Left ventricle myocardium inferior (tissue), 1 donor: Measurements from ENCODE around the gene HEG1. TPM values are rescaled to one million over a fixed set of nuclear protein-coding genes. Genes with fewer than 3 reads are reported as not detected.

Experiments used
- DNase-seq: peaks from one replicate; pipeline ENCODE4 v3.0.0-alpha.2; 2020
- H3K27ac ChIP-seq: fragments of 200-600 bp; replicated peaks from 2 replicates; pipeline ENCODE4 v1.8.0; 2021
- H3K27me3 ChIP-seq: fragments of 200-600 bp; 2 replicates; pipeline ENCODE4 v1.8.0; 2021; ENCODE audit warnings: low read depth
- H3K36me3 ChIP-seq: fragments of 200-600 bp; 2 replicates; pipeline ENCODE4 v1.8.0; 2021
- H3K4me1 ChIP-seq: fragments of 200-600 bp; 2 replicates; pipeline ENCODE4 v1.8.0; 2021
- H3K4me3 ChIP-seq: fragments of 200-600 bp; 2 replicates; pipeline ENCODE4 v1.8.0; 2021; ENCODE audit warnings: mild to moderate bottlenecking, moderate library complexity
- H3K9me3 ChIP-seq: fragments of 200-600 bp; replicated peaks from 2 replicates; pipeline ENCODE4 v1.8.0; 2021
- intact Hi-C: fragments of 100-400 bp; cut with micrococcal nuclease; formaldehyde crosslinking; loops from one replicate; pipeline ENCODE4 v1.11.0; 2022
- total RNA-seq: library from RNA; stranded (reverse); fragmentation: NEBNext Ultra II Directional; extraction: Animal tissue kit (Norgen Biotek cat#: 25700); gene quantifications from one replicate; pipeline ENCODE4 v1.2.1, GENCODE V29; 2021
- TF ChIP-seq, protein P1 (sequence below): fragments of 200-600 bp; IDR thresholded peaks from 2 replicates; pipeline ENCODE4 v1.8.0; 2021; ENCODE audit warnings: antibody characterized with exemption, mild to moderate bottlenecking, borderline replicate concordance
- donor health status: DM: no; HTN: yes; CAD: no; lungs with severe emphysema.

The HEG1 gene
- total RNA-seq, 1 donor from 2014 or later, result 105 TPM

GRCh38 chr3:124999897-125000435, 55.8 kb downstream of the HEG1 start:
- Histone ChIP-seq H3K27me3 (no peaks in the 10 kb centered on the region), H3K4me3 (no peak overlapping the region), H3K9me3 (no peaks in the 10 kb centered on the region), H3K27ac (peak overlapping the region; percentile 69), H3K36me3 (peaks cover 89% of the 10 kb centered on the region), H3K4me1 (peaks cover 100% of the 10 kb centered on the region)
- DNase-seq, result no peak
- TF ChIP-seq, protein P1, sequence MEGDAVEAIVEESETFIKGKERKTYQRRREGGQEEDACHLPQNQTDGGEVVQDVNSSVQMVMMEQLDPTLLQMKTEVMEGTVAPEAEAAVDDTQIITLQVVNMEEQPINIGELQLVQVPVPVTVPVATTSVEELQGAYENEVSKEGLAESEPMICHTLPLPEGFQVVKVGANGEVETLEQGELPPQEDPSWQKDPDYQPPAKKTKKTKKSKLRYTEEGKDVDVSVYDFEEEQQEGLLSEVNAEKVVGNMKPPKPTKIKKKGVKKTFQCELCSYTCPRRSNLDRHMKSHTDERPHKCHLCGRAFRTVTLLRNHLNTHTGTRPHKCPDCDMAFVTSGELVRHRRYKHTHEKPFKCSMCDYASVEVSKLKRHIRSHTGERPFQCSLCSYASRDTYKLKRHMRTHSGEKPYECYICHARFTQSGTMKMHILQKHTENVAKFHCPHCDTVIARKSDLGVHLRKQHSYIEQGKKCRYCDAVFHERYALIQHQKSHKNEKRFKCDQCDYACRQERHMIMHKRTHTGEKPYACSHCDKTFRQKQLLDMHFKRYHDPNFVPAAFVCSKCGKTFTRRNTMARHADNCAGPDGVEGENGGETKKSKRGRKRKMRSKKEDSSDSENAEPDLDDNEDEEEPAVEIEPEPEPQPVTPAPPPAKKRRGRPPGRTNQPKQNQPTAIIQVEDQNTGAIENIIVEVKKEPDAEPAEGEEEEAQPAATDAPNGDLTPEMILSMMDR, result no peak
- intact Hi-C loops, result loop anchor here (5.0 to 10.0 kb wide), 3 partner anchors 55 to 435 kb away; partner anchors contain the start of gene HEG1

DNA sequence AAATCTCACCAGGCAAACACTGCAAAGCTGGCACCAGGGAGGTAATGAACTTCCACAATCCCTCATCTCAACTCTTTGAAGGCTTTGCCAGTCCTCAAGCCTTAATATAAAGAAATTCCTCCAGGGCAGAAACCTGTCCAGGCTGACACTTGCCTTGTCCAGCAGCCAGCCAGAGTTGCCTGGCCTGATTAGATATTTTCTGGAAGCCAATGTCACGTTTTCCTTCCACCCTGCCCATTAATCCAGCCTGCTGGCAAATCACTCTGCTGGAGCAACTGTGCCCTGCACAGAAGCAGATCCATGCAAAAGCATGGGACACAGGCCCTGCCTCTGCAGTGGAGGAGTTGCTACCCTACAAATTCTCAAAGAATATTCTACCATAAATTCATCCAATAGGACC, 56.5 kb downstream of the HEG1 start:
- H3K9me3 ChIP-seq, result no peaks in the 10 kb centered on the region
- intact Hi-C loops, result loop anchor here (5.0 to 10.0 kb wide), 3 partner anchors 55 to 435 kb away; partner anchors contain the start of gene HEG1
- peak overlapping the region; percentile 69 for H3K27ac ChIP-seq
- peaks cover 89% of the 10 kb centered on the region for H3K36me3 ChIP-seq
- H3K4me1 ChIP-seq, result peaks cover 100% of the 10 kb centered on the region
- TF ChIP-seq, protein P1, result no peak
- H3K4me3 ChIP-seq, result no peak overlapping the region
- no peak for DNase-seq
- H3K27me3 ChIP-seq, result no peaks in the 10 kb centered on the region

DNA sequence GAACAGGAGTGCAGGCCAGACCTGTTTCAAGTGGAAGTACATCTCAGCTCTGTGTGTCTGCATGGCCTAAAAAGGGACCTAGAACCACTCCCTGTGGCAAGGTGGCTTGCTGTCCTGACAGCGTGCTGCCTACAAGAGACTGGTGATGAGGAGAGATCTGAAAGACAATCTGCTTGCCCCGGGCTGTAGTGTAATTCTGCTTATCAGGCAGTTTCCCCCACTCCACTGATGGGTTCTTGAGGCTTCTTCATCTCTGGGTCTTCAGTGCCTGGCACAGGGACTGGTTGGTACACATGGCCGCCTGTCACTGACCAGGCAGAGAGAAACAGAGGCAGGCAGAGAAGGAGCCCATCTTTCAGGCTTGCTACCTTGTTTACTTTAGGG, 57.6 kb downstream of the HEG1 start:
- Histone ChIP-seq H3K36me3 (peaks cover 87% of the 10 kb centered on the region), H3K27ac (peak overlapping the region; percentile 69), H3K4me1 (peaks cover 100% of the 10 kb centered on the region), H3K4me3 (no peak overlapping the region), H3K9me3 (no peaks in the 10 kb centered on the region), H3K27me3 (no peaks in the 10 kb centered on the region)
- no peak for DNase-seq
- TF ChIP-seq, protein P1, result no peak
- intact Hi-C loops, result loop anchor here (5.0 to 10.0 kb wide), 3 partner anchors 57 to 437 kb away; partner anchors contain the start of gene HEG1

DNA sequence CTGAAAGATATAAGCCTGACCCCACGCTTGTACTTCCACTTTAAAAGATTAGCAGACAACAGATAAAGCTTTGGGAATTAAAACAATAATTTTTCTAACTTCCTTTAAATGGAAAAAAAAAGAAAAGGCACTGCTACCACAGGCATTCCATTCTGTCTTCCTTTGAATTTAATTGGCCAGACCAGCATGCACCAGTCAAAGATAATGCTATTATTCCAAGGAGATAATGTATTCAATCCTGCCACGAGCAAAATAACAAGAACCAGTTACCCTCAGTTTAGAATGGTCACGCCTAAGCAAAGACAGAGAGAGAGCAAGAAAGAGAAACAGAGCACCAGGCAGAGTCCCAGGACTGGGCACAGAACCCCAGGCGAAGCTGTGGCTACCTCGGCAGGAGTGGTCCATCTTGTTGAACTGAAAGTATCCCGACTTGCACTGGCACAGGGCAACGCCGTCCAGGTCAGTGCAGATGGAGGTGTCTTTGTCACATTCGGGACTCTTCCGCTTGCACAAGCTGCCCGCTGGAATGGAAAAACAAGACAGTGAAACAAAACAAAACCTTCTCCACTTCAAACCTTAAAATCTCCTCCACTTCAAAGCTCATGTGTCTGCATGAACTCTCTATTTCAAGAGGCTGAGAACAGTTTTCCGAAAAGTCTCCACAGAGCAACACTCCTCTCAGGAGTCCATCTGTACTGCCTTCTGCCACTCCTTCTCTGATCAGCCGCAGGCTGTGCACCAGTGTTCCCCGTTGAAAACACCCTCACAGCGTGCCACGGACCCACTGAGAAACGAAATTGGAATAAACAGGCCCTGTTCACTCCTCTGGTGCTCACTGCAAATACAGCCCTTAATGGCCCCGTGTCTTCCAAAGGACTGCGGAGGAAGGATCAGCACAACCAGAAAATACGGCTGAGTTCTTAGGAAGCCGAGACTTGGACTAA, 58.2 kb downstream of the HEG1 start:
- no peak for DNase-seq
- no peak overlapping the region for H3K4me3 ChIP-seq
- H3K9me3 ChIP-seq, result no peaks in the 10 kb centered on the region
- TF ChIP-seq, protein P1, result no peak
- no peaks in the 10 kb centered on the region for H3K27me3 ChIP-seq
- intact Hi-C loops, result loop anchor here (5.0 to 10.0 kb wide), 3 partner anchors 57 to 437 kb away; partner anchors contain the start of gene HEG1
- H3K4me1 ChIP-seq, result peaks cover 99% of the 10 kb centered on the region
- peak overlapping the region; percentile 69 for H3K27ac ChIP-seq
- H3K36me3 ChIP-seq, result peaks cover 87% of the 10 kb centered on the region

- Histone ChIP-seq H3K36me3 (peaks cover 86% of the 10 kb centered on the region), H3K27me3 (no peaks in the 10 kb centered on the region), H3K9me3 (no peaks in the 10 kb centered on the region), H3K4me1 (peaks cover 79% of the 10 kb centered on the region), H3K4me3 (no peak overlapping the region), H3K27ac (peak overlapping the region; percentile 69)
- intact Hi-C loops, result loop anchor here (5.0 to 10.0 kb wide), 3 partner anchors 59 to 439 kb away; partner anchors contain the start of gene HEG1
- DNase-seq, result peak; percentile 38
- TF ChIP-seq, protein P1, result peak; percentile 82
Measured at GRCh38 chr3:124995460-124995994, 60.3 kb downstream of the HEG1 start.
